Ramos (cell line): ENCODE data around the gene C2orf81.
"Not testable (repeated sequence)": the region's sequence is repeated elsewhere in the genome, so short reads cannot be mapped to it uniquely, and the experiment has no call there.

Source experiments
- in situ Hi-C: fragments of 300-500 bp; cut with MboI; formaldehyde crosslinking; loops from one replicate; pipeline ENCODE4 v1.14.3; 2022; ENCODE audit warnings: low sequenced_read_pairs; ENCODE audit not compliant: unreplicated experiment

C2orf81 gene

GRCh38 chr2:74444498-74445318, 23.3 kb upstream of the C2orf81 start:
- in situ Hi-C loops = no loop called here

DNA sequence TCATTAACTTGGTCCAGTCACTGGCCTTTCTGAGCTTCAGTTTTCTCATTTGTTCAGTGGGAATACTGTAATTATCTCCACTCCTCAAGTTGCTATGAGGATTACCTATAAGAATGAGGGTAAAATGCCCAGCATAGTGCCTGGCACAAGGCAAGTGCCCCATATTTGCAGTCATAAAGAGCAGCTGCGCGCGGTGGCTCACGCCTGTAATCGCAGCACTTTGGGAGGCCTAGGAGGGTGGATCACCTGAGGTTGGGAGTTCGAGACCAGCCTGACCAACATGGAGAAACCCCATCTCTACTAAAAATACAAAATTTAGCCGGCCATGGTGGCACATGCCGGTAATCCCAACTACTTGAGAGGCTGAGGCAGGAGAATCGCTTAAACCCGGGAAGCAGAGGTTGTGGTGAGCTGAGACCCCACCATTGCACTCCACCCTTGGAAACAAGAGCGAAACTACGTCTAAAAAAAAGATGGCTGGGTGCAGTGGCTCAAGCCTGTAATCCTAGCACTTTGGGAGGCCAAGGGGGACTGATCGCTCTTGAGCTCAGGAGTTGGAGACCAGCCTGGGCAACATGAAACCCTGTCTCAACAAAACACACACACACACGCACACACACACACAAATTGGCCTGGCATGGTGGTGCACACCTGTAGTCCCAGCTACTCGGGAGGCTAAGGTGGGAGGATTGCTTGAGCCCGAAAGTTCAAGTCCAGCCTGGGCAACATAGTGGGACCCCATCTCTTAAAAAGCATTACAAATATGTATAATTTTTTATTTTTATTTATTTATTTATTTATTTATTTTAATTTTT, 21.3 kb upstream of the C2orf81 start:
- in situ Hi-C loops = not testable (repeated sequence)

DNA sequence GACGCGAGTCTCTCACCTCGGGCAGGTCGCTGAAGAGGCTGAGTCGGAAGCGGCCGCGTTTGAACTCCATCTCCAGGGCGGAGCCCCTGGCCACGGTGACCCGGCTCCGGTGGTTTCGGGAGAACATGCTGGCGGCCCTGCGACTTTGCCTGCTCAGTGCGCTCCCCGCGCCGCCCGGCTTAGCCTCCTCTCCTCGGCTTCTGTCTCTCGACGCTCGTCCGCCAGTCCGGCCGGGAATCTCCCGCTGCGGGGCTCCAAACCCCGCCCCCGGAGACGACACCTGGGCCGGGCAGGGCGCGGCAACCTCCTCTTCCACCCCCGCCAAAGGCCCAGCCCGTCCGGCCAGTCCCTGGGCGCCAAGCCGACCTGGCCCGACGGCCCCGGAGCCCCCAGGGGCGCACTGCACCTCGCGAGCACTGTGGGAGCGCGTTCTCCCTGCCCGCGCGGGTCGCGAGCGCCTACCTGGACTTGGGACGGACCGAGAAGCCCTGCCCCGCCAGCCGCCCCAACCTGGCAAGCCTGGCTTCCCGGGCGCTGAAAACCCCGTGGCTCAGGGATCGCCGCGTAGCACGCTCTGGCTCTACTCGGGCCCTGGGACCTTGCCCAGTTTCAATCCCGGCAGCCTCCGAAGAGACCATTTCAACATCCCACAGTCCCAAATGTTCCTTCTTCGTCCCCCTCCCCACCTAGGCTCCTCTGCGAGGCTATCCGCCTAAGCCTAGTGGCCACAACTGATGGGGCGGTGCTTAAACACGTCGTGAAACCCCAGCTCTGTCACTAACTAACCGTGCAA, 20.5 kb upstream of the C2orf81 start, which contains the start of gene RTKN:
Gene RTKN (minus strand): TSS at position 248 of the 793 bp plus-strand sequence. CDS start 121 bp downstream, at position 127.
- in situ Hi-C loops = no loop called here

DNA sequence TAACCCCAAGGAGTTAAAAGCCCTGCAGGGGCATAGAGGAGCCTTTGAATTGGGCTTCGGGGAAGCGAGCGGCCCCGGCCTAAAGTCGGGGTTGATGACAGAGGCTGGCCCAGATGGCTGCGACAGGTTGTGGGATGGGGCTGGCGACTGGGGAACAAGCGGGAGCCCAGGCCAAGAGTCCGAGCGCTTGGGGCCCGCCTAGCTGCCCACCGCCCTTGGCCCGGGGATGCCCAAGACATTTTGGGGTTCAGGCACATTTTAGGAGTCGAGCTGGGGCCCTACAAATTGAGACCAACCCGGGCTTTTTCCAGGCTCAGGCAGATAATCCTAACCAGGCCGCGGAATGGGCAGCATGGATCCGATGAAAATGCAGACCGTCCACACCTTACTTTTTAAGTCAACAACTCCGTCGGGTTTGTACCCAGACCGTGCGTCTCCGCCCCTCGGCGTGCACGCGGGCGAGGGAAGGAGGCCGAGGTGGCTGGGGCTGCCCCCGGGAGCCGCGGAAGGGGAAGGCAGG, 19.8 kb upstream of the C2orf81 start:
- in situ Hi-C loops = no loop called here

GRCh38 chr2:74440378-74441169, 19.2 kb upstream of the C2orf81 start:
- in situ Hi-C loops = no loop called here

DNA sequence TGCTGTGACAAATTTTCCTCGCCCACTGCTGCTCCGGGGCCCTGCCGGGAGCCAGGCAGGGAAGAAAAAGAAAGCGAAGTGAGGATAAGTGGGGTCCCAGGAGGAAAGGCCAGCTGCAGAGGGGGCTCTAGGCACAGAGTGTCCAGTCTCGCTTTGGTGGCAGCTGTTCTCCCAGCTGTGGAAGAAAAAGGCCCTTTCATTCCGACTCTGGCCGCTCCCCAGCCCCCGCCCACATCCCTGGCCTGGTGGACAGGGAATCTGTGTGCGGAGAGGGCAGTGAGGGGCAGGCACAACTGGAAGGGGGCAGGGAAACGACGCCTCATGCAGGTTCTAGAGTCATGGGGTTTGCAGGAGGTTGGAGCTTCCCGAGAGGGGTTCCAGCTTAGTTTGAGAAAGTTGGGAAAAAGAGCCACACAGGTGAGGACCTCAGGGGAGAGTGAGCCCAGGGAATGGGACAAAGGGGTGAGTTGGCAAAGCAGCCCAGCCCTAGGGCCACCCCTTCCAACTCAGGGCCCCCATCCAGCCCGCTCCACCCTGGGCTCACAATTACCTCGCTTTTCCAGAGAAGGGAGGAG, 18.5 kb upstream of the C2orf81 start:
- in situ Hi-C loops = no loop called here

- in situ Hi-C loops = no loop called here
Measured at GRCh38 chr2:74439373-74439772, 18.0 kb upstream of the C2orf81 start.

- in situ Hi-C loops = no loop called here
Measured at GRCh38 chr2:74438248-74438647, 16.8 kb upstream of the C2orf81 start.

- in situ Hi-C loops = no loop called here
Measured at GRCh38 chr2:74436848-74437695, 15.7 kb upstream of the C2orf81 start.

DNA sequence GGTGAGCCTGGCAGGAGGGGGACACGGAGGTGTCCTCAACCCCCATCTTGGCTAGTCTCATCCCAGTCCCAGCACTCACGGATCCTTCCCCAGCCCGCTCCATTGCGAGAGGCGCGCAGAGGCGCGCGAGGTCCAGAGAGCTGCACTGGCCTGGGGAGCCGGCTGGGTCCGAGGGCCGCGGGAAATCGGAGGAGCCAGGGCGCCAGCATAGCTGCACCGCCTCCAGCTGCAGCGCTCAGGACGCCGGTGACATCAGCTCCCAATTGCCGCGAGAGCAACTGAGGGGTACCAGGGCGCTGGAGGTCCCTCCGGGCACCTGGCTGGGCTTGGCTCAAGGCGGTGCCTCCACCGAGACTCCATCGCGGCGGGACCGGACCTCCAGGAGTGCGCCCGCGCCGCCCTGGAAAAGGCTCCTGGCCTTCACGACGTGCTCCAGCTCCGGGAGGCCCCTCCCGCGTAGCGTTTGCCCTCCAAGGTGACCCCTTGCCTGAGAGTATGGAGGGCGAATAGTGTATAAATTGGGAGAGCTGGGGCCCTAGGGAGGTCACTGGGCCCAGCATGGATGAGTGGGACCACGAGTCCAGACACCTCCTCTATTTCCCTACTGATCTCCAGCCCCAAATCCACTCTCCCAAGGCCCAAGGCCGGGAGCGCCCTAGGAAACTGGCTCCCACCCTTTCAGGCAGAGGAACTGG, 14.8 kb upstream of the C2orf81 start:
- in situ Hi-C loops = no loop called here

DNA sequence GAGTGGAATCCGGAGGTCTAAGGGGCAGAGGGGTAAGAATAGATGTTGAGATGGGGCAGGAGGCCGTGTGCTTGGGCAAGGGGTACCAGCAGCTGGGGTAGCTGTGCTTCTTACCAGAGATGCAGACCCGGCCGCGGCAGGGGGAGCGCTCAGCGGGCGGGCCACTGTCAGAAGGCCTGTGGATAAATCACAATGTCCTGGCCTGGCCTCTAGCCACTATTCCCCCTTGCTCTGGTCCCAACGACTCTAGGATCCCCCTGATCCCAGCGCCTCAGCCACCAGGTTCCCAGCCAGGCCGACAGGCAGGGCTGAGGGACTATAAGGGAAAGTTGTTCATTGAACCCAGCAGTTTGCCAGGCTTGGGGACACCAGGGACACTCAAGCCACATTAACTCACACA, 9.1 kb upstream of the C2orf81 start:
- in situ Hi-C loops = no loop called here

- in situ Hi-C loops = no loop called here
Measured at GRCh38 chr2:74429487-74430451, 8.3 kb upstream of the C2orf81 start.

GRCh38 chr2:74428675-74429074, 7.3 kb upstream of the C2orf81 start:
- in situ Hi-C loops = no loop called here

DNA sequence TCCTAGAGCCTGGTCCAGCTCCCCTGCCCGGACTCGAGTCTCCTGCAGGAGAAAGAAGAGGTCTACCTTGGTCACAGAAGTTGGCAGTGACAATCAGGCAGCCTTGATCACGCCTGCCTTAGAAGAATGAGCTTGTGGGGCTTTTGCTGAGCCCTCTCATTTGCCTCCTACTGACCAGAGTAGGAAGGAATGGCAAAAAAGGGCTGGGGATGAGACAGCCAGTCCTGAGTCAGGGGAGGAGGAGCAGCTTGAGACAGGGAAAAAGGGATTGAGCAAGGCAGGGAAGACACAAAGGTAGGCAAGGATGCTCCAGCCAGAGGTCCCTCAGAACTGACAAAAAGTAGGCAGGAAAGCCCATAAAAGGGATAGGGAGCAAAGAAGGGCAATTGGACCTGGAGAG, 6.1 kb upstream of the C2orf81 start:
- in situ Hi-C loops = no loop called here

GRCh38 chr2:74426181-74426758, 4.9 kb upstream of the C2orf81 start:
- in situ Hi-C loops = no loop called here

DNA sequence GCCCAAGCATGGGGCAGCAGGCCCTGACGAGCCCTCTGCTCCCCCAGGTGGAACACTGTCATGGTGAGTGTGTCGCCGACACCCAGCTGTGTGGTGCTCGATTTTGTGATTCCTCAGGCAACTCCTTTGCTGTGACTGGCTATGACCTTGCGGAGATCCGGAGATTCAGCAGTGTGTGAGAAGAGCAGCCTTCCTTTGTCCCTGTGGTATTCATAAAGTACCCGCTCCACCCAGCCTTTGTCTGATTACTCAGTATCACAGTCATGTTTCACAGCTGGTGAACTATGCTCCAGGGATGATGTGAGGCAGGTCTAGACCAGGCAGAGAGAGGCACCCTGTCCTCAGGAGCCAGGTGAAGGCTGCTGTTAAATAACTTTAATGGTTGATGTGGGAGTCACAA, 4.1 kb upstream of the C2orf81 start:
- in situ Hi-C loops = no loop called here
